Stimulated activated CD8-positive, alpha-beta memory T cell treated with anti-CD3 and anti-CD28 coated beads, Interleukin-2, amount 100 ng/mL, for 48 hours (primary cell): ENCODE results near the gene FBLN7.
A peak's percentile ranks its signal among the peaks of the same experiment; 100 is the strongest.
"Not testable (repeated sequence)": the region's sequence is repeated elsewhere in the genome, so short reads cannot be mapped to it uniquely, and the experiment has no call there.

Source experiments
- DNase-seq, 2 donors: peaks; one replicate each; pipeline ENCODE4 v3.0.0-alpha.2; 2020; ENCODE audit warnings: low read depth in 2 of 2

FBLN7 gene, protein sequence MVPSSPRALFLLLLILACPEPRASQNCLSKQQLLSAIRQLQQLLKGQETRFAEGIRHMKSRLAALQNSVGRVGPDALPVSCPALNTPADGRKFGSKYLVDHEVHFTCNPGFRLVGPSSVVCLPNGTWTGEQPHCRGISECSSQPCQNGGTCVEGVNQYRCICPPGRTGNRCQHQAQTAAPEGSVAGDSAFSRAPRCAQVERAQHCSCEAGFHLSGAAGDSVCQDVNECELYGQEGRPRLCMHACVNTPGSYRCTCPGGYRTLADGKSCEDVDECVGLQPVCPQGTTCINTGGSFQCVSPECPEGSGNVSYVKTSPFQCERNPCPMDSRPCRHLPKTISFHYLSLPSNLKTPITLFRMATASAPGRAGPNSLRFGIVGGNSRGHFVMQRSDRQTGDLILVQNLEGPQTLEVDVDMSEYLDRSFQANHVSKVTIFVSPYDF

DNA sequence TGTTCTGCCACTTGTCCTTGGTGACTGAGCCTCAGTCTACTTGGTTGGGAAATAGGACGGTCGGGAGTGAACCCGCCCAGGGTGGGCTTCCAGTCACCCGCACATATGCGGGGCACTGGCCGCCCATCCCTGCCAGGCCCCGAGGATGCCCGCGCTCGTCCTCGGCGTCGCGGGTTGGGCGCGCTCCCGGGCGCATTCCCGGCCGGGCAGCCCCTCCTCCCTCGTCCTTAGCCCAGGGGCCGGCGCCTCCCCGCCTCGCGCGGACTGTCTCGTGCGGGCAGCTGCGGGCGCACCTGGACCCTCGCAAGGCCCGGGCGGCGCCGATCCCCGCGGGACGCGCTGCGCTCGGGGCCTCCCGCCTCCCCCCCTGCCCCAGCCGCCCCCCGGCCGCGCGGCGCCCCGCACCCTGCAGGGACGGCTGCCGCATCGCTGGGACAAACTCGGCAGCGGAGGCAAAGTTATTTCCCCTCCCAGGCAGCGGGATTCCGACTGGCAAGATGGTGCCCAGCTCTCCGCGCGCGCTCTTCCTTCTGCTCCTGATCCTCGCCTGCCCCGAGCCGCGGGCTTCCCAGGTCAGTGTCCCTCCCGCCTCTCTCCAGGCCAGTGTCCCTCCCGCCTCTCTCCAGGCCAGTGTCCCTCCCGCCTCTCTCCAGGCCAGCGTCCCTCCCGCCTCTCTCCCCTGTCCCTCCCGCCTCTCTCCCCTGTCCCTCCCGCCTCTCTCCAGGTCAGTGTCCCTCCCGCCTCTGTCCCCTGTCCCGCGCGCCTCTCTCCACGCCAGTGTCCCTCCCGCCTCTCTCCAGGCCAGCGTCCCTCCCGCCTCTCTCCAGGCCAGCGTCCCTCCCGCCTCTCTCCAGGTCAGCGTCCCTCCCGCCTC is at the start of gene FBLN7:
Gene FBLN7, plus strand, starts transcription at position 227 of the 874 bp plus-strand sequence. Its CDS starts 271 bp downstream, at position 498.
- DNase-seq, result no peak

DNA sequence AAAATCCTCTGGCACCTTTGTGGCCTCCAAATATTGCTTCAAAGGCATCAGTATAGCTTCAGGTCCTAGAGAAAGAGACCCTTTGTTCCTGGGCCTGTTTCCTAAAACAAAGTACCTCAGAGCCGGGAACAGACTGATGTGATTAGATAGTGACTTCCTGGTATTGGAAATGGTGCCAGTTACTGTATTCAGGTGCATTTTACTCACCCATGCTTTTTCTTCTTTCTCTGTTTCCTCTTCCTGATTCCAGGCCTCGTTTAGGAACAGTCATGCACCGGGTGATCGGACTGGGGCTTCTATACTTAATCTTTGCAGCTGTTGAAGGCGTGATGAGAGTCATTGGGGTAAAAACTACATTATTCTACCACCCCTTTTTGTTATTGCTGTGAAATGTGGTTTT is 48.8 kb upstream of the FBLN7 start:
- DNase-seq, result no peak

DNA sequence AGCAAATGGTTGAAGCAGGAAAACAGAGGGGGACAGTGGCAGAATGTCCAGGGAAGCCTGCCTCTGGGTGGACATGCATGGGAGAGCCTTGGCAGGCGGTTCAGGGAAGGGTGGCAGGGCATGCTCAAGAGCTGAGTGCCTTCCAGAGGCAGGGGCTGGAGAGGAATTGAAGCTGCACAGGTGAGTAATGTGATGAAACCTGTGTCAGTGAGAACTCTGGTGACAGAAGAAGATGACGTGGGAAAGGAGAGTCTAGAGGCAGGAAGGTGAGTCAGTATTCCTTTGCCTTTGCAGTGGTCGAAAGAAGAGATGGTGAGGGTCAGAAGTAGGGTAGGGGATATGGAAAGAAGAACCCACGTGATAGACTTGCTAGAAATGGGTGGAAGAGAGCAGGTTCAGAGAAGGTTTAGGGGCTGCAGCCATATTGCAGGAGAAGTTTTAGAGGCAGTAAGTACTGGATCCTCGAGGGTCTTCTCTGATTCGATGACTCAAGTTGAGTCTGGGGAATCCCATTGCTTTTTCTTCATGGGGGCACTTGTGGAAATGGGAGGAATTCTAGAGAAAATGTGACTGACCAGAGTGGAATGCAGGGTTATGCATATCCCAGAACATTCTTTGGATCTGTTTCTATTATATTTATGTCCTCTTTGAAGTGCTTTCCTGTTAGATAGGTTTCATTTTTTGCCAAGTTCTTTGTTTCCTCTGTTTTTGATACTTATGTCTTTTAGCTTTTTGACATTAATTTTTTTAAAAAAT is 45.7 kb upstream of the FBLN7 start:
- no peak for DNase-seq

DNA sequence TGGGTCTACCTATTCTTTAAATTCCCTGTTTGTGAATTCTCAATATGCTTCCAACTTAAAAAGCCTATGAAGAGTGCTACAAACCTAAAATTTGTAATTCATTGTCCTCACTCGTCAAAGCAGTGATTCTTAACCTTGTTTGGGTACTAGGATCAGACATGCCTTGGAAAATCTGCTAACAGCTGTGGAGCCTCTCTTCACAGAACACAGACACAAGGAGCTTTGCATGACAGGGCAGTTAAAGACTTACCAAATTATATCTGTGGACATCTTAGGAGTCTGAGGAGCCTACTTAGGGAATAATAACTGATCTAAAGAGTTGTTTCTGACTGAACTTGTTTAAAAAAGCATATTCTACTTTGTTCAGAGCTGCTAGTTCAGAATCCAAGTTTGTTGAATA is 45.0 kb upstream of the FBLN7 start:
- DNase-seq, result no peak

DNA sequence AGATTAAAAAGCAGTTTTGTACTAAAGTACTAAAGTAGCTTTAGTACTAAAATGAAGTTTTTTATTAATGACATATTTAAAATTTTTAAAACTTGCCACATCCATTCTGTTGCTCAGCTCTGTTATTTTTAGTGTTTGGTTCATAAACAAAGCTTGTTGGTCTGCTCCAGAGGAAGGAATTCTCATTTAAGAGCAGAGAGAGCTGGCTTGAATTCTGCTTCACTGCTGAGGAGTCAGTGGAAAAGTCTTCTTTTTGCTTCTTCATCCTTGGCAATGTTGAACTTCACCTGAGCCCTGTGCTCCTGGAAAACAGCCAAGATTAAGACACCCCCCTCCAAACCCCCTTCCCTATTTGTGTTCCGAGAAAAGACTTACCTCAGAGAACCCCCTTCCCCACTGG is 42.5 kb upstream of the FBLN7 start:
- no peak for DNase-seq

DNA sequence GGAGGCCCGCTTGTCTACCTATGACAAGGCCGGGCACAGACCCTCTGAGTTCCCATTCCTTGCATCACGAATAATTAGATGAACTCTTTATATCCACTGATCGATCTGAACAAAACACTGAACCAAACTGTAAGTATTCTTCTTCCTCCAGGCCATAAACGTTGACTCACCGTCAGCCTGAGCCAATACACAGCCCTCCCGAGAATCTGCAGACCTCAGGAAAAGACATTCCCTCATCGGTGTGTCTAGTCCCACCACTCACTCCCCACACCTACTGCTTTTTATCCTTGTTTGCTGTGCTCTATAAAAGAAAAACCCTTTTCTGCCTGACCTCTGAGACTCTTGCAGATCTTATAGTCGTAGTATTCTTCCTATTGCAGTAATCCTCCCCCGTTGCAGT is 42.1 kb upstream of the FBLN7 start:
- DNase-seq, result no peak

DNA sequence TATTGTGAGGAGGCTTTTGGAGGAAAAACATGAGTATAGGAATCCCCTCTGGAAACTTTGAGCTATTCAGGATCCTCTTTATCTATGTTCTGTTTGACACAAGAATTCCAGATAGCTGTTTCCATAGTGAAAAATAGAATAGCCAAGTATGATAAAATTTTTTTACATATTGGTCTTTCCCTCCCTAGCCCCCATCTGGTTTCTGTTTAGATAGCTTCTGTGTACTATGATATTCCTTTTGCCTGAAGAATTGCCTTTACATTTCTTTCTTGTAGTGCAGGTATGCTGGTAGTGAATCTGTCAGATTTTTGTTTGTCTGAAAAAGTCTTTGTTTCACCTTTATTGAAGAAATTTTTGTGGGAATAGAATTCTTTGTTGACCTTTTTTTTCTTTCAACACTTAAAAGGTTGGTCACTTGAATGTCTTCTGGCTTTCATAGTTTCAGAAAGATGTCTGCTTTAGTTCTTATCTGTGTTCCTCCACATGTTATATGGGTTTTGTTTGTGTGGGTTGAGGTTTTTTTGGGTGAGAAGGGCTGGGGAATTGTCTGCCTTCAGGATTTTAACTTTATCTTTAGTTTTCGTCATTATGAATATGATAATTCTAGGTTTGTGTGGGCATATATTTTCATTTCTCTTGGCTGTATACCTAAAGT is 29.9 kb upstream of the FBLN7 start:
- DNase-seq, result no peak

DNA sequence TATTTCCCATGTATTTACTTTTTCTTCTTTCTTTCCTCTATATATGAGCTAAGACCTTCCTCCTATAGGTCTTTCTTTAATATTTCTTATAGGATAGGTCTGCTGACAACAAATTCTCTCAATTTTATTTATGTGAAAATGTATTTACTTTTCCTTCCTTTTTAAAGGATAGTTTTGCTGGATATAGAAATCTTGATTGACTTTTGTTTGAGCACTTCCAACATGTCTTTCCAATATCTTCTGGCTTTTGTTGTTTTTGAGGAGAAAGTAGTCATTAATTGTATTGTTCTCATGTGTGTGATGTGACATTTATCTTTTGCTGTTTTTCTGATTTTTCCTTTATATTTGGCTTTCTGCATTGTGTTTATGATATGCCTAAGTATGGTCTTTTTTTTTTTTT is 28.9 kb upstream of the FBLN7 start:
- DNase-seq, result no peak

DNA sequence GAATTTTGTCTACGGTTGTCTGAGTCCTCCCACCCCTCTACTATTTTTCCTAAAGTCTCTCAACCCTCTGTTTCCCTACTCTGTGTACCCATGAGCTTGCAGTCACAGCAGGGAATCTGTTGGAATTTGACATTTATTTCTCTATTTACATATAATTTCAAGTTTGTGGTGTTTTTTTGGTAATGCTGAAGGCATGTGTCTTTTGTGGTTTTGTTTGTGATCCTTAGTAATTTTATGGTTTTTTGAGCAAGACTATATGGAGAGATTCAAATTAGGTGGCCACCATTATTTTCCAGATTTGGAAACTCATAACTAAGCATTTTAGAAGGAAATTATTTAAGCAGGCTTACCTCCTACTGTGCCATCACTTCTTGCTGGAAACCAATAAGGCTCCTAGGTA is 27.2 kb upstream of the FBLN7 start:
- DNase-seq, result no peak

DNA sequence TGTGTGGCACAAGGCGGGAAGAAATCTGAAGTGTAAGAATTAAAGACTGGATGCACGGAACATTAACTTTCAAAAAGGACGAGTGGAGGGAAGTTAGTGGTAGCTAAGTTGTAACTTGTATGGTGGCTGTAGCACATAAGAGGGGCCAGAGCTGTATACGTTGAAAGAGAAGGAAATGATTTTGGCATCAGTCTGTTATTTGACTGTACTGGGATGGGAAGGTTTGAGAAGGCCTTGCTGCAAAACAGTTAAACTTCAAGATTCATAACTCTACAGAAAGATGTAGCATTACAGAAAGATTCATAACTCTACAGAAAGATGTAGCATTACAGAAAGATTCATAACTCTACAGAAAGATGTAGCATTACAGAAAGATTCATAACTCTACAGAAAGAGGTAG is 24.8 kb upstream of the FBLN7 start:
- not testable (repeated sequence) for DNase-seq

DNA sequence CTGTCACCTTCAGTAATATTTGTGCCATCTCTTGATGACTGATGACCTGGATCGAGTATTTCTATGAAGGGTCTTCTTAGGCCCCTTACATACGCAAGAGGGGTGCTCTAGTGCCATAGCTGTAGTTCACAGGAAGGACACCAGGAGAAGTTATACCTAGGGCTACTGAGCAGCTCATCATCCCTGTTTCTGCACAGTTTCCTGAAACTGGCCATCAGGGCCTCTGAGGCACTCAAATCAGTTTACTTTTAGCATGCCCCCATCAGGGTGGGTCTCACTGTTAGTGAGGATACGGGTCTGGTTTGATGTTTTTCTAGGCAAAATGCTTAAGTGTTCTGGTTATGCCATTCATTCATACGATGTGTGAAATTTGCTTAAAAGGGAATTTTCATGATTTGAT is 20.0 kb upstream of the FBLN7 start:
- no peak for DNase-seq

DNA sequence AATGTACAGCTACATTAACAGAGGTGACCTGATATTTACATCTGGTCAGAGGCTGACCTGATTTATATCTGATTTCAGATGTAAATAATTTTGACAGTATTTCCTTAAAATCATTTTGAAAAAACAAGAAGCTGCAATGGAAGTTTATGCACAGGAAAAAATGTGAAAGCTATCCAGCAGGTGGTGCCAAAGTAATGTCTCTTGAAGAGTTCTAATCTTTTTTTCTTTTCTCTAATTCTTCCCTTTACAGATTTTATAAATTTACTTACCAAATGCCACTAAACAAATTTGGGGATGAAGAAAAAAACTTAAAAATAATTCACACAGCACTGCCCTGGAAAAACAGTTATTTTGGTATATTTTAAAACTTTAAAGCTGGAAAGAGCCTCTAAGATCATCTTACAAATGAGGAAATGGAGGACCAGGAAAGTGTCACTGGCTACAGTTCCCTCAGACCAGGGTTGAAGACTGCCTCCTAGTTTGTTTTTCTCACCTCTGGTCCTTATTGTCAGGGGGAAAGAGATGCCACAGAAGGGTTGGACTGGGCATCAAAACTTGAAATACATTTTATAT is 16.4 kb upstream of the FBLN7 start:
- peak in 1 of 2 donors; percentile 10 for DNase-seq

DNA sequence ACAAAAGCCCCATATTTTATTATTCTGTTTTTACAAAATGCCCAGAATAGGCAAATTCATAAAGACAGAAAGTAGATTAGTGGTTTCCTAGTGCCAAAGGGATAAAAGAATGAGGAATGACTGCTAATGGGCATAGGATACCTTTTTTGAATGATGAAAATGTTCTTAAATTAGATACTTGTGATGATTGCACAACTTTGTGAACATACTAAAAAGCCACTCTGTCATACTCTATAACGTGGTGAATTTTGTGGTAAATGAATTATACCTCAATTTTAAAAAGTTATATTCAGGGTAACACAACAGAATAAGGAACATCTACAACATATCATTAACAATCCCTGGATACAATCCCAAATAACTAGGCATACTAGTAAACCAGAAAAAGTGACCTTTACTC is 9.1 kb upstream of the FBLN7 start:
- DNase-seq, result no peak

DNA sequence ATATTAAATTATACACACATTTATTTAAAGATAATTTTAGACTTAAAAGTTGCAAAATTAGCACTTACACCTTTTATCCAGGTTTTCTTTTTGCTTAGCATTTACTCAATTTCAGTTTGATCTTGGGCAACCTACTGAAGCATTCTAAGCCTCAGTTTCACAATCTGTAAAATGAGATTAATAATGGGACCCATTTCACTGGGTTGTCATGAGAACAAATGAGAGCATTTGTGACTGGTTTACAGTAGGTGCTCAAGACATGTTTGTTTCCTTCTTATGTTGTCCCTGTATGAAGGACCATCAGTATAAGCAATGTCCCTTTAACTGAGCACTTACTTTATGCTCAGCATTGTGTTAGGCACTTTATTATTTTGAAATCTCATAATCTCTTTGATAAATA is 4.8 kb upstream of the FBLN7 start:
- DNase-seq, result no peak

DNA sequence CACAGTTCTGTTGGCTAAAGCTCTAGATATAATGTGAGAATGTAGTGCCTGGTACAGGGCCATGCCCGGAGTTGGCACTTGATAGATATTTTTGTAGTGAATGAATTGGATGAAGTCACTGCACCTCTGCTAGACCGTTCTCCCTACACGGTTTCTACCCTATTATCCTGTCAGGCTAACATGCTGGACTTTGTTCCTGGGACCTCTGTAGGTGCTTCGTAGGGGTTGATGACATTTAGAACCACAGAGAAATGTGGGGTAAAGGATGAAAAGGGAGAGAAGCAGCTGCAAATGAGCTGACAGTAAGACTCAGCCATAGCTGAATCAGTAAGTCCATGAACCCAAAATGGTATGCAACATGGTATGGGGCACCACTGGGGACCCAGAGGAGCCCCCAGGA is 4.1 kb upstream of the FBLN7 start:
- DNase-seq, result no peak

DNA sequence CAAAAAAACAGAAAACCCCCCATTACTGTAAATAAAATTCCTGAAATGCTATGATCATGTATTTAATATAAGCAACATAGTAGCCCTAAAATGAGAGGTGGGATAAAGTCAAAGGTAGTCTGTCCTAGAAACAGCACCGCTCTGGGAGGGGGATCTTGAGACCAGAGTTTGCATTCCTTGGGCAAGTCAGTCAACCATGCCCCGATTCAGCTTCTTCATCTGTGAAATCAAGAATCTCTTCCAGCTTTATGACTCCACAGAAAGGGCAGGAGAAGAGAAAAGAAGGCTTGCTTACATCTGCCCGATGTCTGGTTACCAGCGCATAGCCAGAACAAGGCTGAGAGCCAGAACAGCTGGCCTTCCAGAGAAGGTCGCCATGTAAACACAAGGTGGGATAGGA is 2.1 kb upstream of the FBLN7 start:
- no peak for DNase-seq

DNA sequence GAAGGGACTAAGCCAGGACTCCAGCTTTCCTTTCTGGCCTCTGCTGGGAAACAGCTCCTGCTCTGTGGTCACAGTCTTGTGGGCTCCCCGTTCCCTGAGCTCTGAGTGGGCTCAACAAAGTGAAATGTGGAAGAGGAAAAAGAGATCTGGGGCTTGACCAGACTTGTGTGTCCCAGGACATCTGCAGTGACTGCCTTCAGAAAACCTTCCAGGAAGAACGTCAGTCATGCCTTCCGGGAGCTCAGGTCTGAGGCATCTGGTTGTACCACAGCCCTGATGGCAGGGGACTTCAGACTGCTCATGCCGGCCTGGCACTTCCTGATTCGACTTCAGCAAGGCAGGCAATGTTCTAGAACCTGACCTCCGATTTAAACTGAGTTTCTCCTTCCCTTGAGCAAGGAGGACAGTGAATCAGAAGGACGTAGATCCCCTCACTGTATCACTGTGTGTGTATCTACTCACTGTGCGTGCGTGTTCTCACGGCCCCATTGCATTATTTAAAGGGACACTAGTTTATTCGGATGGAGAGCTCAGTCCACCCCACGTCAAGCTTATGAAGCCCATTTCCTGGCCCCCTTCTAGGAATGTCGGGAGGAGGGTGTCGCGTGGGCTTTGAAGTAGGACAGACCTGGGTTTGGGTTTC is 548 bp upstream of the FBLN7 start:
- no peak for DNase-seq

DNA sequence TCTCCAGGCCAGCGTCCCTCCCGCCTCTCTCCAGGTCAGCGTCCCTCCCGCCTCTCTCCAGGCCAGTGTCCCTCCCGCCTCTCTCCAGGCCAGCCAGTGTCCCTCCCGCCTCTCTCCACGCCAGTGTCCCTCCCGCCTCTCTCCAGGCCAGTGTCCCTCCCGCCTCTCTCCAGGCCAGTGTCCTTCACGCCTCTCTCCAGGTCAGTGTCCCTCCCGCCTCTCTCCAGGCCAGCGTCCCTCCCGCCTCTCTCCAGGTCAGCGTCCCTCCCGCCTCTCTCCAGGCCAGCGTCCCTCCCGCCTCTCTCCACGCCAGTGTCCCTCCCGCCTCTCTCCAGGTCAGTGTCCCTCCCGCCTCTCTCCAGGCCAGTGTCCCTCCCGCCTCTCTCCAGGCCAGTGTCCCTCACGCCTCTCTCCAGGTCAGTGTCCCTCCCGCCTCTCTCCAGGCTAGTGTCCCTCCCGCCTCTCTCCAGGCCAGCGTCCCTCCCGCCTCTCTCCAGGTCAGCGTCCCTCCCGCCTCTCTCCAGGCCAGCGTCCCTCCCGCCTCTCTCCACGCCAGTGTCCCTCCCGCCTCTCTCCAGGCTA is 939 bp downstream of the FBLN7 start:
- DNase-seq, result not testable (repeated sequence)

DNA sequence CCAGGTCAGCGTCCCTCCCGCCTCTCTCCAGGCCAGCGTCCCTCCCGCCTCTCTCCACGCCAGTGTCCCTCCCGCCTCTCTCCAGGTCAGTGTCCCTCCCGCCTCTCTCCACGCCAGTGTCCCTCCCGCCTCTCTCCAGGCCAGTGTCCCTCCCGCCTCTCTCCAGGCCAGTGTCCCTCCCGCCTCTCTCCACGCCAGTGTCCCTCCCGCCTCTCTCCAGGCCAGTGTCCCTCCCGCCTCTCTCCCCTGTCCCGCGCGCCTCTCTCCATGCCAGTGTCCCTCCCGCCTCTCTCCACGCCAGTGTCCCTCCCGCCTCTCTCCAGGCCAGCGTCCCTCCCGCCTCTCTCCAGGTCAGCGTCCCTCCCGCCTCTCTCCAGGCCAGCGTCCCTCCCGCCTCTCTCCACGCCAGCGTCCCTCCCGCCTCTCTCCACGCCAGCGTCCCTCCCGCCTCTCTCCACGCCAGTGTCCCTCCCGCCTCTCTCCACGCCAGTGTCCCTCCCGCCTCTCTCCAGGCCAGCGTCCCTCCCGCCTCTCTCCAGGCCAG is 1.5 kb downstream of the FBLN7 start:
- DNase-seq, result not testable (repeated sequence)

DNA sequence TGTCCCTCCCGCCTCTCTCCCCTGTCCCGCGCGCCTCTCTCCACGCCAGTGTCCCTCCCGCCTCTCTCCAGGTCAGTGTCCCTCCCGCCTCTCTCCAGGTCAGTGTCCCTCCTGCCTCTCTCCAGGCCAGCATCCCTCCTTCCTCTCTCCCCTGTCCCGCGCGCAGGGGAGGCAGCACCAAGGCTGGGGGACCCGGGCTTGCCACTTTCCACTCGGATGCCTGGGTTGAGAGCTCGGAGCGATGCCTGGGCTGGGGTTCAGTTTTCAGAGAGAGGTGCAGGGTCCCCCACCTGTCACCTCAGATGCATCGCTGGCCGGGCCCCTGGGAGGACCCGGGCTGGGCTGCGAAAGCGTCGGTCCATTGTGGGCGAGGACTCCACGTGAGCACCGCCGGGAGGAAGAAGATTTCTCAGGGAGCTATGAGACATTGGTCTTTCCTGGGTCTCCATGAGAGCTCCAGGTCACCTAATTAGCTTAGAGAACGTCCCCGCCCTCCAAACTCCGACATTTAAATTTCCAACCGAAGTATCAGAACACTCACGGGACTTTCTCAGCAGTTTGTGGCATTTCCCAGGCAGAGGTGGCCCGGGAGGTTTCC is 2.1 kb downstream of the FBLN7 start:
- no peak for DNase-seq
